Tibial nerve (tissue), 3 donors: ENCODE measurements around the gene WWC2.

ENCODE experiments used
- POLR2A ChIP-seq, 2 donors: fragments of 450-650 bp; IDR thresholded peaks; one replicate each; pipeline ENCODE4 v1.6.1; 2017; ENCODE audit warnings: antibody characterized with exemption in 2 of 2, mild to moderate bottlenecking in 2 of 2, moderate library complexity in 2 of 2
- TF ChIP-seq, protein P1 (sequence below), 5 experiments: fragments of 200-600 bp in 3 of 5; fragments of 450-650 bp in 2 of 5; sonication (generic) in 3 of 5; IDR thresholded peaks; one replicate each; pipeline ENCODE4 v1.5.1; 2016 to 2019; ENCODE audit warnings: antibody characterized with exemption in 5 of 5, mild to moderate bottlenecking in 3 of 5, moderate library complexity in 2 of 5

DNA sequence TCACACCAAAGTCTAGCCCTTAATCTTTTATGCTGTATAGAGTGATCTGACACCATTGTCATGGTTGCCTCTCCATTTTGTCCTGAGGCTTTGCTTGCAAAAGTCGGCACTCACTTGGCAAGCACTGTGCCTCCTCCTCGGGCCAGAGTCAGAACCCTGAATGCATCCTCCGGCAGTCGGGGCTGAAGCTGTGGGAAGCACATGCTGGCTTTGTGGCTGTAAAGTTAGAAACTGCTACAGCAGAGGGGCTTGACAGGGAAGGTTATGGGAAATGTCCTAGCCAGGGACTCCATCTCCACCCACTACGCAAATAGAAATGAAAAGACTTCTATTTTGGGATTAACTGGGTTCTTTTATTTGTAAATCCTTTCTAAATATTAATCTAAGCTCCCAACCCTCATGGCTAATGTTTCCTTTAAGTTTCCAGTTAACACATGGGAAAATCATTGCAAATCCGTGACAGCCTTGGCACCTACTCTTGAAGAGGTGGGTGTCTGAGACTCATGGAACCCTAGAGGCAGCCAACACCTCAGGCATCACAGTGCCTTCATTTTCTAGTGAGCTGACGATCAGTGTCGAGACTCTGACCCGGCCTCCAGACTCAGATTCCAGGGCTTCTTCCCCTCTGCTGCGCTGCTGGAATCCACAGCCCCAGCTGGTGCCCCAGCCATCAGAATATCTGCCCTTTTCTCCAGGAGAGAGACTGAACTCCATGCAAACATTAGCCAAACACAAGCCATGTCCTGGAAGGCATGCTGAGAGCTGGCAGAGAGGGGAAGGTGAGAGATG, 231.1 kb downstream of the WWC2 start:
- TF ChIP-seq, protein P1, sequence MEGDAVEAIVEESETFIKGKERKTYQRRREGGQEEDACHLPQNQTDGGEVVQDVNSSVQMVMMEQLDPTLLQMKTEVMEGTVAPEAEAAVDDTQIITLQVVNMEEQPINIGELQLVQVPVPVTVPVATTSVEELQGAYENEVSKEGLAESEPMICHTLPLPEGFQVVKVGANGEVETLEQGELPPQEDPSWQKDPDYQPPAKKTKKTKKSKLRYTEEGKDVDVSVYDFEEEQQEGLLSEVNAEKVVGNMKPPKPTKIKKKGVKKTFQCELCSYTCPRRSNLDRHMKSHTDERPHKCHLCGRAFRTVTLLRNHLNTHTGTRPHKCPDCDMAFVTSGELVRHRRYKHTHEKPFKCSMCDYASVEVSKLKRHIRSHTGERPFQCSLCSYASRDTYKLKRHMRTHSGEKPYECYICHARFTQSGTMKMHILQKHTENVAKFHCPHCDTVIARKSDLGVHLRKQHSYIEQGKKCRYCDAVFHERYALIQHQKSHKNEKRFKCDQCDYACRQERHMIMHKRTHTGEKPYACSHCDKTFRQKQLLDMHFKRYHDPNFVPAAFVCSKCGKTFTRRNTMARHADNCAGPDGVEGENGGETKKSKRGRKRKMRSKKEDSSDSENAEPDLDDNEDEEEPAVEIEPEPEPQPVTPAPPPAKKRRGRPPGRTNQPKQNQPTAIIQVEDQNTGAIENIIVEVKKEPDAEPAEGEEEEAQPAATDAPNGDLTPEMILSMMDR (IDR thresholded peaks at IDR 0.05): no peak
- no peak for TF ChIP-seq POLR2A (IDR thresholded peaks at IDR 0.05)
